Keratinocyte (primary cell): ENCODE data around the gene NDUFB6. TPM values are rescaled to one million over a fixed set of nuclear protein-coding genes. Genes with fewer than 3 reads are reported as not detected.

ENCODE experiments used
- DNase-seq: peaks from one replicate; pipeline ENCODE4 v3.0.0-alpha.2; 2011; ENCODE audit warnings: low read depth, missing footprints, low spot score
- FAIRE-seq: peaks from 2 replicates; lab custom pipeline; 2011; peaks lifted over from hg19 to GRCh38; lab: Jason Lieb, UNC
- H2AFZ ChIP-seq: 2 replicates; pipeline ENCODE4 v1.6.0; 2012; ENCODE audit warnings: low read length, control low read depth, inconsistent platforms; ENCODE audit not compliant: control insufficient read depth
- H3K27ac ChIP-seq: 2 replicates; pipeline ENCODE4 v1.5.1; 2011; ENCODE audit warnings: low read length; ENCODE audit not compliant: control insufficient read depth, insufficient read depth
- H3K27me3 ChIP-seq: 3 replicates; pipeline ENCODE4 v1.6.0; 2011; ENCODE audit warnings: low read length; ENCODE audit not compliant: control insufficient read depth, insufficient read depth; ENCODE audit errors: extremely low read depth
- H3K36me3 ChIP-seq, 2 experiments: 2 replicates in 1 of 2; 3 replicates in 1 of 2; pipeline ENCODE4 v1.5.1; 2011; ENCODE audit warnings: low read length in 2 of 2, mild to moderate bottlenecking in 1 of 2; ENCODE audit not compliant: control insufficient read depth in 2 of 2, insufficient read depth in 2 of 2; ENCODE audit errors: extremely low read depth in 1 of 2
- H3K4me1 ChIP-seq: 3 replicates; pipeline ENCODE4 v1.5.1; 2011; ENCODE audit warnings: low read length; ENCODE audit not compliant: control insufficient read depth, insufficient read depth; ENCODE audit errors: extremely low read depth
- H3K4me2 ChIP-seq: 3 replicates; pipeline ENCODE4 v1.6.0; 2011; ENCODE audit warnings: low read depth, low read length; ENCODE audit not compliant: control insufficient read depth, insufficient read depth; ENCODE audit errors: extremely low read depth
- H3K4me3 ChIP-seq, 3 experiments: fragments of 200-600 bp in 1 of 3; sonication (generic) in 1 of 3; 2 replicates in 2 of 3; 3 replicates in 1 of 3; pipeline ENCODE4 v1.5.1; 2011 to 2016; ENCODE audit warnings: low read length in 3 of 3, mild to moderate bottlenecking in 3 of 3, control low read depth in 2 of 3, inconsistent platforms in 1 of 3, low read depth in 1 of 3, mixed read lengths in 1 of 3, mixed run types in 1 of 3, moderate library complexity in 1 of 3; ENCODE audit not compliant: control insufficient read depth in 2 of 3, insufficient read depth in 2 of 3; ENCODE audit errors: extremely low read depth in 1 of 3
- H3K79me2 ChIP-seq: 2 replicates; pipeline ENCODE4 v1.6.0; 2012; ENCODE audit warnings: low read length; ENCODE audit not compliant: control insufficient read depth, insufficient read depth
- H3K9ac ChIP-seq: 3 replicates; pipeline ENCODE4 v1.6.0; 2011; ENCODE audit warnings: low read length; ENCODE audit not compliant: control insufficient read depth, insufficient read depth; ENCODE audit errors: extremely low read depth
- H3K9me1 ChIP-seq: 3 replicates; pipeline ENCODE4 v1.6.0; 2011; ENCODE audit warnings: low read length; ENCODE audit not compliant: control insufficient read depth, insufficient read depth; ENCODE audit errors: extremely low read depth
- H3K9me3 ChIP-seq: 2 replicates; pipeline ENCODE4 v1.5.1; 2012; ENCODE audit warnings: low read depth, low read length; ENCODE audit not compliant: control insufficient read depth
- H4K20me1 ChIP-seq: 3 replicates; pipeline ENCODE4 v1.6.0; 2011; ENCODE audit warnings: low read length; ENCODE audit not compliant: control insufficient read depth, insufficient read depth; ENCODE audit errors: extremely low read depth
- EZH2 ChIP-seq: IDR thresholded peaks from one replicate; pipeline ENCODE4 v1.6.1; 2012; ENCODE audit warnings: inconsistent platforms, mild to moderate bottlenecking, low read length, moderate library complexity
- dilution Hi-C: fragments of 300-500 bp; cut with MboI; formaldehyde crosslinking; loops from one replicate; pipeline ENCODE4 v1.7.0; 2020; ENCODE audit warnings: low sequenced_read_pairs; ENCODE audit not compliant: extremely low pct_ligation_motif_present
- polyA minus RNA-seq, 3 experiments: library from RNA; depleted of rRNA, polyadenylated mRNA; stranded (reverse); fragments of >200 nt; gene quantifications; 1 replicate in 1 of 3; 2 replicates in 1 of 3; 3 replicates in 1 of 3; pipeline ENCODE4 v1.2.3, GENCODE V29; 2011
- polyA plus RNA-seq, 5 experiments: library from polyadenylated mRNA; depleted of rRNA in 3 of 5; stranded (reverse) in 3 of 5; stranded (forward) in 1 of 5; unstranded in 1 of 5; fragments of >200 nt; gene quantifications; 1 replicate in 1 of 5; 2 replicates in 3 of 5; 3 replicates in 1 of 5; pipeline versions ENCODE4 v1.2.1 to v1.2.3, GENCODE V29; 2011 to 2012; ENCODE audit warnings: missing spikeins in 2 of 5, low read depth in 1 of 5, low replicate concordance in 1 of 5
- TF ChIP-seq, protein P1 (sequence below), 3 experiments: IDR thresholded peaks in 1 of 3; conservative IDR thresholded peaks in 1 of 3; optimal IDR thresholded peaks in 1 of 3; 2 replicates in 2 of 3; 3 replicates in 1 of 3; pipeline versions ENCODE3 to v1.5.1; 2011; ENCODE audit warnings: low read length in 3 of 3, mild to moderate bottlenecking in 3 of 3, moderate library complexity in 2 of 3, control low read depth in 1 of 3, inconsistent platforms in 1 of 3; ENCODE audit not compliant: insufficient read depth in 2 of 3; ENCODE audit errors: extremely low read depth in 1 of 3

Gene NDUFB6
- polyA plus RNA-seq: 50.2 to 67.0 TPM (median 60.7 TPM) in 3 replicates
- polyA plus RNA-seq (2011; ENCODE audit: low read depth): 47.3 TPM
- polyA plus RNA-seq (2011; cell fraction: cytosol; rRNA removed): 38.4 and 41.6 TPM in 2 replicates
- polyA plus RNA-seq (2011; cell fraction: nucleus; rRNA removed): 16.5 and 25.5 TPM in 2 replicates
- 33.3 and 74.3 TPM in 2 replicates for polyA plus RNA-seq (2012; ENCODE audit: low replicate concordance)
- 8.0 to 16.1 TPM (median 9.6 TPM) in 3 replicates for polyA minus RNA-seq
- 42.8 TPM for polyA minus RNA-seq (2011; cell fraction: cytosol; rRNA and poly(A)+ RNA removed)
- polyA minus RNA-seq (2011; cell fraction: nucleus; rRNA and poly(A)+ RNA removed): 6.8 and 10.2 TPM in 2 replicates

- H3K9me3 ChIP-seq: no peaks in the 10 kb centered on the region
- dilution Hi-C loops: loop anchor here (25.0 kb wide), 1 partner anchor 136 kb away; no protein-coding TSS in a partner anchor
- H3K4me3 ChIP-seq: peak within 1 kb of the TSS; percentile 91 to 97 (median 97)
- H3K36me3 ChIP-seq: peaks cover 2 to 3% of the 10 kb centered on the region in 2 experiments
- no peaks in the 10 kb centered on the region for H3K9me1 ChIP-seq
- peaks cover 13% of the 10 kb centered on the region for H3K4me1 ChIP-seq
- peak; percentile 85 for FAIRE-seq
- peak within 1 kb of the TSS; percentile 90 for H3K9ac ChIP-seq
- peaks cover 37% of the 10 kb centered on the region for H3K79me2 ChIP-seq
- DNase-seq: no peak
- TF ChIP-seq, protein P1, sequence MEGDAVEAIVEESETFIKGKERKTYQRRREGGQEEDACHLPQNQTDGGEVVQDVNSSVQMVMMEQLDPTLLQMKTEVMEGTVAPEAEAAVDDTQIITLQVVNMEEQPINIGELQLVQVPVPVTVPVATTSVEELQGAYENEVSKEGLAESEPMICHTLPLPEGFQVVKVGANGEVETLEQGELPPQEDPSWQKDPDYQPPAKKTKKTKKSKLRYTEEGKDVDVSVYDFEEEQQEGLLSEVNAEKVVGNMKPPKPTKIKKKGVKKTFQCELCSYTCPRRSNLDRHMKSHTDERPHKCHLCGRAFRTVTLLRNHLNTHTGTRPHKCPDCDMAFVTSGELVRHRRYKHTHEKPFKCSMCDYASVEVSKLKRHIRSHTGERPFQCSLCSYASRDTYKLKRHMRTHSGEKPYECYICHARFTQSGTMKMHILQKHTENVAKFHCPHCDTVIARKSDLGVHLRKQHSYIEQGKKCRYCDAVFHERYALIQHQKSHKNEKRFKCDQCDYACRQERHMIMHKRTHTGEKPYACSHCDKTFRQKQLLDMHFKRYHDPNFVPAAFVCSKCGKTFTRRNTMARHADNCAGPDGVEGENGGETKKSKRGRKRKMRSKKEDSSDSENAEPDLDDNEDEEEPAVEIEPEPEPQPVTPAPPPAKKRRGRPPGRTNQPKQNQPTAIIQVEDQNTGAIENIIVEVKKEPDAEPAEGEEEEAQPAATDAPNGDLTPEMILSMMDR (optimal IDR thresholded peaks at IDR 0.05 in 1 of 3, IDR thresholded peaks at IDR 0.05 in 1 of 3, conservative IDR thresholded peaks at IDR 0.05 in 1 of 3; ENCODE audit: extremely low read depth in 1 of 3, insufficient read depth in 2 of 3, low read length in 3 of 3): no peak
- TF ChIP-seq EZH2: no peak
- H3K4me2 ChIP-seq: peak within 1 kb of the TSS; percentile 98
- H2AFZ ChIP-seq: peak within 1 kb of the TSS; percentile 99
- H3K27me3 ChIP-seq: no peaks in the 10 kb centered on the region
- H4K20me1 ChIP-seq: no peaks in the 10 kb centered on the region
- H3K27ac ChIP-seq: peak within 1 kb of the TSS; percentile 83
These were observed at the start of gene NDUFB6 for GRCh38 chr9:32572900-32573523. Gene NDUFB6, minus strand, starts transcription at chr9:32573159. Its CDS starts 99 bp downstream, at chr9:32573060.

GRCh38 chr9:32618261-32618660 lies 45.3 kb upstream of the NDUFB6 start:
- TF ChIP-seq EZH2: no peak
- TF ChIP-seq, protein P1 (optimal IDR thresholded peaks at IDR 0.05 in 1 of 3, IDR thresholded peaks at IDR 0.05 in 1 of 3, conservative IDR thresholded peaks at IDR 0.05 in 1 of 3; ENCODE audit: extremely low read depth in 1 of 3, insufficient read depth in 2 of 3, low read length in 3 of 3): no peak
- Histone ChIP-seq H3K9me1 (no peaks in the 10 kb centered on the region), H4K20me1 (no peaks in the 10 kb centered on the region), H3K27ac (no peak overlapping the region), H3K9me3 (no peaks in the 10 kb centered on the region), H3K9ac (no peak overlapping the region), H3K79me2 (no peaks in the 10 kb centered on the region), H3K4me3 (no peak overlapping the region), H2AFZ (no peak overlapping the region), H3K4me2 (no peak overlapping the region), H3K4me1 (no peaks in the 10 kb centered on the region), H3K27me3 (peaks cover 3% of the 10 kb centered on the region), H3K36me3 (no peaks in the 10 kb centered on the region)
- FAIRE-seq: no peak
- dilution Hi-C loops: no loop called here
- no peak for DNase-seq
